Measurements from ENCODE around the gene MYMK. TPM values are rescaled to one million over a fixed set of nuclear protein-coding genes. Genes with fewer than 3 reads are reported as not detected.

MYMK gene
- total and polyA plus RNA-seq, 4 donors: not detected

- WGBS, 2 donors: 90 to 95% methylated on average over 10 to 11 of the region's 11 CpGs
- Histone ChIP-seq H3K9me3 (ENCODE audit: control insufficient read depth, low read length) (no peaks in the 10 kb centered on the region), H3K27ac (ENCODE audit: low read depth in 1 of 2, low read length in 2 of 2) (no peak overlapping the region), H3K4me3 (ENCODE audit: low read length in 2 of 2) (no peak overlapping the region), H3K27me3 (ENCODE audit: control insufficient read depth in 1 of 2, insufficient read depth in 2 of 2, low read length in 1 of 2) (no peaks in the 10 kb centered on the region), H3K4me1 (ENCODE audit: control insufficient read depth in 1 of 2, insufficient read depth in 2 of 2, low read length in 2 of 2) (no peaks in the 10 kb centered on the region), H3K36me3 (ENCODE audit: control insufficient read depth in 1 of 2, insufficient read depth in 2 of 2, low read length in 1 of 2) (peaks cover 0 to 3% of the 10 kb centered on the region in 2 donors)
- no peak for DNase-seq
- intact Hi-C loops (cut with DNase I): no loop called here
- no peak for ATAC-seq (ENCODE audit: low FRiP score)
Measured at GRCh38 chr9:133468374-133468773, 56.4 kb downstream of the MYMK start.

DNA sequence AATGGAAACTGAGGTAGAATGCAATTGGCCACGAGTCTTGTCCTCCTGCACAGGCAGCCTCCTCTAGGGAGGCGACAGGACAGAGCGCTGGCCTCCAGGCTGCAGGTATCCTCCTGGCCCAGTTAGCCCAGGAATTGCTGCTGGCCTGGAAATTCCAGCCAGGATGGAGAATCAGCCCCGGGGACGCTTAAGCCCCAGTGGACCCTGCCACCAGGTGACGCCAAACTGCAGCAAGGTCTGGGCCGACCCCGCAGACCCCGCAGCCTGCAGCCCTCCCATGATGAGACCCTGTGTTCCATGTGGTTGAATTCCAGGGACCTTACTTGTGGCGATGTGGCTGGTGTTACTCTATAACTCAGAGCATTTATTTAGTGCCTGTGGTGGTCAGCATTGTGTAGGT is 57.7 kb downstream of the MYMK start:
- DNase-seq: no peak
- intact Hi-C loops (cut with DNase I): no loop called here
- WGBS, 2 donors: 77 to 86% methylated on average over 10 of the region's 10 CpGs
- no peak overlapping the region for H3K4me3 ChIP-seq (ENCODE audit: low read length in 2 of 2)
- no peaks in the 10 kb centered on the region for H3K4me1 ChIP-seq (ENCODE audit: control insufficient read depth in 1 of 2, insufficient read depth in 2 of 2, low read length in 2 of 2)
- H3K27ac ChIP-seq (ENCODE audit: low read depth in 1 of 2, low read length in 2 of 2): no peak overlapping the region
- no peaks in the 10 kb centered on the region for H3K27me3 ChIP-seq (ENCODE audit: control insufficient read depth in 1 of 2, insufficient read depth in 2 of 2, low read length in 1 of 2)
- peaks cover 0 to 3% of the 10 kb centered on the region in 2 donors for H3K36me3 ChIP-seq (ENCODE audit: control insufficient read depth in 1 of 2, insufficient read depth in 2 of 2, low read length in 1 of 2)
- H3K9me3 ChIP-seq (ENCODE audit: control insufficient read depth, low read length): no peaks in the 10 kb centered on the region
- ATAC-seq (ENCODE audit: low FRiP score): no peak

DNA sequence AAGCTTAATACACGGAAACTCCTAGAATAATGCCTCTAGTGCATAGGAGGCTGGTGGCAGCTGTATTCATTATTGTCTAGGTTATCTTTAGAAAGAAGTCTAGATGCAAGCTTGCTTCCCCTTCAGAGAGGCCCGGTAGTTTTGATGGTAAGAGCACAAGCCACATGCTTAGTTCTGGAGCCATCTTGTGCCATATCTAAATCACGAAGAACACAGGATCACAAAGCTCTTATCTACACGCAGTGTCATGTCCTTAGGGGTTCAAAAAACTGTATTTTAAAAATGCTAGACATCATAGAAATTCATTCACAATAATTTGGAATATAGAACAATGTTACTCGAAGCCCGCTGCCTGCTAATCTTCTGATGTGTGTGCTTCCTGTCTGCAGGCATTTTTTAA is 58.8 kb downstream of the MYMK start:
- intact Hi-C loops (cut with DNase I): no loop called here
- H3K4me3 ChIP-seq (ENCODE audit: low read length in 2 of 2): no peak overlapping the region
- H3K27ac ChIP-seq (ENCODE audit: low read depth in 1 of 2, low read length in 2 of 2): no peak overlapping the region
- no peak for ATAC-seq (ENCODE audit: low FRiP score)
- 81 to 84% methylated on average over 6 of the region's 6 CpGs for WGBS, 2 donors
- H3K4me1 ChIP-seq (ENCODE audit: control insufficient read depth in 1 of 2, insufficient read depth in 2 of 2, low read length in 2 of 2): no peaks in the 10 kb centered on the region
- no peaks in the 10 kb centered on the region for H3K27me3 ChIP-seq (ENCODE audit: control insufficient read depth in 1 of 2, insufficient read depth in 2 of 2, low read length in 1 of 2)
- H3K36me3 ChIP-seq (ENCODE audit: control insufficient read depth in 1 of 2, insufficient read depth in 2 of 2, low read length in 1 of 2): peaks cover 0 to 3% of the 10 kb centered on the region in 2 donors
- no peaks in the 10 kb centered on the region for H3K9me3 ChIP-seq (ENCODE audit: control insufficient read depth, low read length)
- no peak for DNase-seq

DNA sequence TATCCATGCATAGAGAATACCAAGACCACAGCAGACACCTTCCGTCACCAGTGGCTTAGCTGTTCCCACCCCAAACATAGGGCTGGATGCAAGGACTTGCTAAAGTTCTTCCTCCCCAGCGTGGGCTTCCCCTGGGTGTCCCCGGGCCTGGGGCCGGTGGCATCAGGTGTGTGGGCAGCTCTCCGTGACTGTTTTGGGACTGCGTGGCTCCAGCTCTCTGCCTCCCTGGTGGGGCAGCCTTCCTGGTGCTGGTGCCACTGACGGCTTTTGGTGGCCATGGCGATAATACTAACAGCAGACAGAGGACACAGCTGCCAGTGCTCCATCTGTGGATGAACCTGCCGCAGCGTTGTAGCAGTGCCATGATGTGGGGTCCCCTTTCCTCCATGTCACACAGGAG is 60.1 kb downstream of the MYMK start:
- H3K27me3 ChIP-seq (ENCODE audit: control insufficient read depth in 1 of 2, insufficient read depth in 2 of 2, low read length in 1 of 2): no peaks in the 10 kb centered on the region
- WGBS, 2 donors: 94 to 95% methylated on average over 10 of the region's 10 CpGs
- H3K9me3 ChIP-seq (ENCODE audit: control insufficient read depth, low read length): no peaks in the 10 kb centered on the region
- no peak overlapping the region for H3K27ac ChIP-seq (ENCODE audit: low read depth in 1 of 2, low read length in 2 of 2)
- DNase-seq (no peak), ATAC-seq (ENCODE audit: low FRiP score) (no peak)
- peaks cover 0 to 3% of the 10 kb centered on the region in 2 donors for H3K36me3 ChIP-seq (ENCODE audit: control insufficient read depth in 1 of 2, insufficient read depth in 2 of 2, low read length in 1 of 2)
- intact Hi-C loops (cut with DNase I): no loop called here
- H3K4me3 ChIP-seq (ENCODE audit: low read length in 2 of 2): no peak overlapping the region
- no peaks in the 10 kb centered on the region for H3K4me1 ChIP-seq (ENCODE audit: control insufficient read depth in 1 of 2, insufficient read depth in 2 of 2, low read length in 2 of 2)

Other genes with a start within 250 kb of the MYMK start
- 1 to 10 TPM; 1.4 to 3.3 TPM for gene ABO, start 249.8 kb downstream of the MYMK start, total RNA-seq
- 1 to 10 TPM in 1 of 2 donors, under 1 TPM in 1; 0.43 to 1.8 TPM for gene ABO, start 249.8 kb downstream of the MYMK start, polyA plus RNA-seq
- gene SURF6, start 188.8 kb downstream of the MYMK start, total RNA-seq: 10 to 100 TPM; 13.3 to 16.3 TPM
- 10 to 100 TPM; 15.7 to 23.6 TPM for gene SURF6, start 188.8 kb downstream of the MYMK start, polyA plus RNA-seq
- 10 to 100 TPM; 18.6 to 37.0 TPM for gene MED22, start 176.8 kb downstream of the MYMK start, total RNA-seq
- gene MED22, start 176.8 kb downstream of the MYMK start, polyA plus RNA-seq: 10 to 100 TPM; 10.8 to 30.3 TPM
- 1,000 to 10,000 TPM; 1,304 to 1,328 TPM for gene RPL7A, start 176.7 kb downstream of the MYMK start, total RNA-seq
- gene RPL7A, start 176.7 kb downstream of the MYMK start, polyA plus RNA-seq: 1,000 to 10,000 TPM; 2,763 to 3,584 TPM
- gene SURF1, start 168.5 kb downstream of the MYMK start, total RNA-seq: 10 to 100 TPM; 29.2 to 41.2 TPM
- gene SURF1, start 168.5 kb downstream of the MYMK start, polyA plus RNA-seq: 10 to 100 TPM; 79.5 to 85.4 TPM
- gene SURF2, start 168.4 kb downstream of the MYMK start, total RNA-seq: 1 to 10 TPM; 9.2 to 9.9 TPM
- 10 to 100 TPM; 26.6 to 29.2 TPM for gene SURF2, start 168.4 kb downstream of the MYMK start, polyA plus RNA-seq
- gene SURF4, start 148.9 kb downstream of the MYMK start, total RNA-seq: 100 to 1,000 TPM; 114 to 123 TPM
- gene SURF4, start 148.9 kb downstream of the MYMK start, polyA plus RNA-seq: 10 to 100 TPM; 42.3 to 71.2 TPM
- 1 to 10 TPM in 1 of 2 donors, not detected in 1; 1.4 TPM for gene STKLD1, start 148.6 kb downstream of the MYMK start, total RNA-seq
- 1 to 10 TPM in 1 of 2 donors, not detected in 1; 3.5 TPM for gene STKLD1, start 148.6 kb downstream of the MYMK start, polyA plus RNA-seq
- gene REXO4, start 106.9 kb downstream of the MYMK start, total RNA-seq: 10 to 100 TPM; 10.8 to 19.1 TPM
- 10 to 100 TPM; 13.5 to 15.0 TPM for gene REXO4, start 106.9 kb downstream of the MYMK start, polyA plus RNA-seq
- 1 to 10 TPM; 1.3 to 3.6 TPM for gene ADAMTS13, start 102.6 kb downstream of the MYMK start, total RNA-seq
- 10 to 100 TPM in 1 of 2 donors, 1 to 10 TPM in 1; 2.0 to 11.9 TPM for gene ADAMTS13, start 102.6 kb downstream of the MYMK start, polyA plus RNA-seq
- gene CACFD1, start 65.0 kb downstream of the MYMK start, total RNA-seq: 10 to 100 TPM; 11.5 to 15.9 TPM
- 10 to 100 TPM in 1 of 2 donors, 1 to 10 TPM in 1; 8.1 to 14.5 TPM for gene CACFD1, start 65.0 kb downstream of the MYMK start, polyA plus RNA-seq
- gene SLC2A6, start 45.9 kb downstream of the MYMK start, total RNA-seq: 1 to 10 TPM; 3.3 to 5.8 TPM
- gene SLC2A6, start 45.9 kb downstream of the MYMK start, polyA plus RNA-seq: 1 to 10 TPM; 1.5 to 2.6 TPM
- 10 to 100 TPM in 1 of 2 donors, 1 to 10 TPM in 1; 1.9 to 20.9 TPM for gene ADAMTSL2, start 9.7 kb upstream of the MYMK start, total RNA-seq
- gene ADAMTSL2, start 9.7 kb upstream of the MYMK start, polyA plus RNA-seq: under 1 TPM in 1 of 2 donors, not detected in 1; 0.38 TPM
- gene FAM163B, start 84.4 kb upstream of the MYMK start, total RNA-seq: not detected
- not detected for gene FAM163B, start 84.4 kb upstream of the MYMK start, polyA plus RNA-seq
- gene DBH, start 111.4 kb upstream of the MYMK start, total RNA-seq: not detected
- gene DBH, start 111.4 kb upstream of the MYMK start, polyA plus RNA-seq: not detected
- 1 to 10 TPM in 1 of 2 donors, under 1 TPM in 1; 0.84 to 3.0 TPM for gene SARDH, start 213.4 kb upstream of the MYMK start, total RNA-seq
- 1 to 10 TPM in 1 of 2 donors, not detected in 1; 2.0 TPM for gene SARDH, start 213.4 kb upstream of the MYMK start, polyA plus RNA-seq

Data from aorta (tissue), 5 donors.